ENCODE data around the gene DELE1.

The DELE1 gene, protein sequence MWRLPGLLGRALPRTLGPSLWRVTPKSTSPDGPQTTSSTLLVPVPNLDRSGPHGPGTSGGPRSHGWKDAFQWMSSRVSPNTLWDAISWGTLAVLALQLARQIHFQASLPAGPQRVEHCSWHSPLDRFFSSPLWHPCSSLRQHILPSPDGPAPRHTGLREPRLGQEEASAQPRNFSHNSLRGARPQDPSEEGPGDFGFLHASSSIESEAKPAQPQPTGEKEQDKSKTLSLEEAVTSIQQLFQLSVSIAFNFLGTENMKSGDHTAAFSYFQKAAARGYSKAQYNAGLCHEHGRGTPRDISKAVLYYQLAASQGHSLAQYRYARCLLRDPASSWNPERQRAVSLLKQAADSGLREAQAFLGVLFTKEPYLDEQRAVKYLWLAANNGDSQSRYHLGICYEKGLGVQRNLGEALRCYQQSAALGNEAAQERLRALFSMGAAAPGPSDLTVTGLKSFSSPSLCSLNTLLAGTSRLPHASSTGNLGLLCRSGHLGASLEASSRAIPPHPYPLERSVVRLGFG

DNA sequence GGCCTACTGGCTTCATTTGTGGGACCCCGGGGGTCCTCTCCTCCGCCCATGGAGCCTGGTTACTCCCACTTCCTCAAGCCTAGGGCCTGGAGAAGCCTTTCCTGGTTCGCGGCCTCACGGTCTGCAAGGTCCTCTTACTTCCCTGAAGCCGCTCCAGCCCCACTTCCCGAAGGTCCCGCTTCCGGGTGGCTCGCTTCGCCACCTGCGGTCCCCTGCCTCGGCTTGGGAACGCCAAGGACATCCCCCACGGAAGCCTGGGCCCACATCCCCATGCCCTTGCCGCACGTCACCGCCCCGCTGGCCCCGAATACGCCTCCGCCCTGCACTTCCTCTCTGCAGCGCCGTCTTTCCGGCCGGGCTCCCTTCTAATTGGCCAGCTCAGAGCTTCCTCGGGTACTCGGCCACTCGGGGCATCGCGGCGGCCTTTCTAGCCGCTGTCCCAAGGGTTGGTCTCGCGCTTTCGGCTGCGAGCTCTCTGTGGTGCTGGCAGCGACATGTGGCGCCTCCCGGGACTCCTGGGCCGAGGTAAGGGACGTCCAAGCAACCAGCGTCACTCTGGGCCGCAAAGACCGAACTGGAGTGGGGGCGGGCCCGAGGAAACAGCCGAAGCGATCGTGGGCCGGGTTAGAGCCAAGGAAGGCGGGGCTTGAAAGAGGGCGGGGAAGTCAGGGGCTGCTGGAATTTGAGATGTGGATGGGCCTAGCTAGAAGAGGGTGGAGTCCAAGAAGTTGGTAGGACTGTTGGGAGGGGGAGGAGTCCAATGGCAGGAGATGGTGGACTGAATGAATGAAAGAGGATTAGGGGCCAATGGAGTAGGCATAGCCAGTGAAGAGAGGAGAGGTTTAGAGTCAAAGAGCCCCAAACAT is at the start of gene DELE1:
Gene DELE1 (plus strand): TSS at position 424 of the 866 bp plus-strand sequence. CDS start 71 bp downstream, at position 495.
- in situ Hi-C loops (cut with MboI; ENCODE audit: low sequenced_read_pairs): no loop called here

DNA sequence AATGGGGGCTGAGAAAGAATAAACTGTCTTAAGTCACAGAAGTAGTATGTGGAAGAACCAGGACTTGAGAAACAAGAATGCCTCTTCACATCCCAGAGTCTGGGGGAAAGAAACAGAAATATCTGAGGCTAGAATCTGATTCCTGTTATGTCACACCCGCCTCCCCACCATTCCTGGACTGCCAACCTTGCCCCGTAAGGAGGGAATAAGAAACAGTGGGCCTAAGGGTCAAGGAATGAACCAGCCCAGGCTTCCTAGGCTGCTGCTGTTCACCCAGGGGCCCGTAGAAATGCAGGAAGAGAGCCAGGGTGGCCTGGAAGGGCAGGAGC is 49.8 kb upstream of the DELE1 start:
- in situ Hi-C loops (cut with MboI; ENCODE audit: low sequenced_read_pairs): no loop called here

DNA sequence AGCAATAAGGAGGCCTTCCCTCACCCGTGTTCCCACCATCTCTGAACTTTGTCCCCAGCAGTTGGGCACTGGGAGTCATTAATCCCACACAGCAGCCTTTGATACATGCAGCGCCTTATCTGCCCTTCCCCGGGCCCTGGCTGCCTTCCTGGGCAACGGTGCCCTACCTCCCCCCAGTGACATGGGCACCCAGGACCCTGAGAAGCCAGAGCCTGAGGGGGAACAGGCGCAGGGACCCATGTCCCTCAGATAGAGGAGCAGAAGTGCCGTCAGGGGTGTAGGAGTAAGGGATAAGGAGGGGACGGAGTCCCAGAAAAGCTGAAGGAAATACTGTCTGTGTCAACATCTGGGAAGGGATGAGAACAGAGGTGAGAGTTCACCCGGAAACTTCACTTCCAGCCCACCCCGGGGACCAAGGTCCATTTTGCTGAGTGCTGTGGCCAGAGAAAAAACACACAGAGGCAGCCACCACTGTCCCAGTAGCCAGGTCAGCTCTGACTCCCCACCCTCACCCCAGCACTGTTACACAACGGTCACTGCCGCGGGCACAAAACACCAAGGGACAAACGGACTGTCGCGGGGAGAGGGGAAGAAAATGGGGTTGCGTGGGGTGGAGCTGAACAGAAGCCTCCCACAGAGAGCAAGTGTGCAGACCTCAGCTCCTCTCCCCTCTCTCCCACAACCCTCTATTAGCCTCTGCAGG is 49.3 kb upstream of the DELE1 start:
- in situ Hi-C loops (cut with MboI; ENCODE audit: low sequenced_read_pairs): no loop called here

DNA sequence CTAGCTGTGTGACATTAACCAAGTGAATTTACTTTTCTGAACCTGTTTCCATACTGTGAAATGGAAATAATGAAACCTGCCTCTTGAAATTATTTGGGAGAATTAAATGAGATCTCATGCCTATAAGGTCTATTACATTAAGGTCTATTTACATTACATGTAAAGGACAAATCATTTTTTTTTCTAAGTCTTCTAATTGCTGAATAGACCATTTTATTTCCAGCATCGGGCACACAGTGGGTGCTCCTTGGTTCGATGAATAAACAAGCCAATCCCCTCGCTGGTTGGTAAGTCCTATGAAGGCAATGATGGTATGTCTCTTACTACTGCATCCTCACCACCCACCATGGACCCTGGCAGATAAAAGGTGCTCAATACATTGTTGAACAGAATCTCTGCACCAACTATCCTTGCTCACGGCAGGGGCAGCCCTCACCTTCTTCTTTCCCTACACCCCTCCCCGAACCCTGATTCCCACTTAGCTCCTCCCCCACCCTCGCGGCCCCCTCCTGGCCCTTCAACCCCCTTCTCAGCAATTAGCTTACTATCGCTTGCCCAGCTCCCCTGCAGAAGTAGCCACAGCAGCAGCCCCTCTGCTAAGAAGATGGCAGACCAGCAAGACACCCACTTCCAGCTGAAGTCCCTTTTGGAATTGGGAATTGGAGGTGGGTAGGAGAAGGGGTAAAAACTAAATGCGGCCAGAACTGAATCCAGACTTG is 48.5 kb upstream of the DELE1 start:
- in situ Hi-C loops (cut with MboI; ENCODE audit: low sequenced_read_pairs): no loop called here

DNA sequence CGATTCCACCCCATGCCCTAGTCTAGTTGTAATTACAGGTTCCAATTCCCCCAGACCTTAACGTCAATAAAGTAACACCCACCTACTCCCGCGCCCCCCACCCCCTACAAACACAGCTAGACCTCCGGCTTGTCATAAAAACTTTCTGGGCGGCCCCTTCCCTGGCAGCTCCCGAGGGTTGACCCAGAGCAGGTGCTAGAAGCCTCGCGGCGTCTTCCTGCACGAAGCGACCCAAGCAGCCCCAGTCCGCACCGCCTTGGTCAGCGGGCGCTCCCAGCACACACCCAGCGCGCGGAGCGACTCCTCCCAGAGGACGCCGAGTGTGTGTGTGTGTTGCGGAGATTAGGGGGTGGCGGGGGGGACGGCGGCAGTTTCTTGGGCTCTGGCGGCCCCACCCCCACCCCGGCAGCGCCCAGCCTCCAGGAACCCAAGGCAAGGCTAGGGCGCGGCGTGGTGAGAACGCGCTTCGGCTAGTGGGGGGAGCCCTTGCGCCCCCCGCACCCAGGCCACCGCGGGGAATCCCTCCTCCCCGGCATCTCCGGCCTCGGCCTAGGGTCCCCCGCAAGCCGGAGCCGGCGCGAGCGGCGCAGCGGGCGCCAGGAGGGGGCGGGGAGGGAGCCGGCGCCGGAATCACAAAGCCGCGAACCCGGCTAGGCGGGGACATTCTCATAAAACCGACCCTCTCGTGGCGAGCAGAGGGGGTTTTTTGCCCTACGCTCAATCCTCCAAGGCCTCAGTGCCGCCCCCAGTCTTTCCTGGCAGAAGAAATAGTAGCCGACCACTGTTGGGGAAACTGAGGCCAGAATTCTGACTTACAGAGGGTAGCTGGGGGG is 47.7 kb upstream of the DELE1 start:
- in situ Hi-C loops (cut with MboI; ENCODE audit: low sequenced_read_pairs): no loop called here

DNA sequence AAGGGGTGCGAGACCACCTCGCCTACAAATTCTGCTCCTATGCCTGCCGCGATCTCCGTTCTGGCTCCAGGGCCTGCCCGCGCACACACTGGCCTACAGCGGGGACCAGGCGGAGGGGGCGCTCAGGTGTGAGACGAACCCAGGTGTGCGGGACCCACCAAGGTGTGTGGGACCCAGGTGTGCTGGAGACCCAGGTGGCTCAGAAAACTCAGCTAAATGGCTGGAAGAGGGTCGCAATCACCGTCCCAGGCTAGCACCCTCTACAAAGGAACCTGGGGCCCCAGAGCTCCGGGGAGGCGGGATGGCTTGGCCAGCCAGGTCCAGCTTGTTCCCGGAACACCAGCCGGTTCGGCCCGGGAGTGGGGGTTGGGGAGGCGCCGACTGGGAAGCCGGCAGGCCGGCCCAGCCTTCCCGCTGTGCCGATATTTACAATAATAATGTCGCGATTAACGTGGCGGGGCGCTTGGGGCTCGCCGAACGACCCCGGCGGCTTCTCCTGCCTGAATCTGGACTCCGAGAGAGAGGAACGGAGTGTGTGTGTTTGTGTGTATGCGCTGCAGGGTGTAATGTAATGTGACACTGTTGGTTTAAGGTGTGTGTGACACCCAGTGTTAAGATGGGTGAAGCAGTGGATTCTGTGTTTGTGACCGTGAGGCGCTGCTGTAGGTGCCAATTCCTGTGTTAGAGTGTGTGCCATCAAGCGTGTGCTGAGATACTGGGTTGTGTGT is 46.9 kb upstream of the DELE1 start:
- in situ Hi-C loops (cut with MboI; ENCODE audit: low sequenced_read_pairs): no loop called here

DNA sequence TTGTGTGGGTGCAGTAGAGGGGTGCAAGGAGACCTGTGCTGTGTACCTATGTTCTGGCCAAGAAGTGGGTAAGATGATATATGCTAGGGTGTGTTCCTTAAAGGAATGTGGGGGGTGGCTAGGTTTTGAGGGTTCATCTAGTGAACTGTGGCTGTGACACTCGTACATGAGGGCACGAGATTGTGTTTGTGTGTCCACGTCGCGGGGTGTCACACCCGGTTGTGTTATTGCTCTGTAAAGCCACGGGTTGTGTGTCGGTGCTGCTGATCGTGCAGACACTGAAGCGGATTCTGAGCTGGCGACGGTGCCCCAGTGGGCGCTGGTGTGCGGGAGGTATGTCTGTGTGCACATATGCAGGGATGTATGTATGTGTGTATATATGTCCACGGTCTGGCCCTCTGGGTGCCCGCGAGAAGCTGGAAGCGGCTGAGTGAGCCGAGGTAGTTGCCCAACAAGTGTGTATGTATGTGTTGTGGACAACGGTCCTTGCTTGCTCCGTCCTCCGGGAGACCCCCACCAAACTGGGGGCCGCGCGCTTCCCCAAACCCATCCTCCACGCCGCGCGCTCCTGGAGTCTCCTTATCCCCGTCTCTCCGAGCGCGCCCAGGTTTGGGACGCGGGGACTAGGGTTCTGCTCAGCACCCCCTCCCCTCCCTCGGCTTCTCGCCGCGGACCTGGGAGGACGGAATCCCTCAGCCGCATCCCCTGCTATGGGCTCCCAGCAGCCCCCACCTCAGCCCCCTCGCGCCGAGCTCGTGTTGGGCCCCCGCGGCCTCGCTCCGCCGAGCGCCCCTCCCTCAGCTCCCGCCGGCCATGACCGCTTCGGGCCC is 46.1 kb upstream of the DELE1 start:
- in situ Hi-C loops (cut with MboI; ENCODE audit: low sequenced_read_pairs): no loop called here

DNA sequence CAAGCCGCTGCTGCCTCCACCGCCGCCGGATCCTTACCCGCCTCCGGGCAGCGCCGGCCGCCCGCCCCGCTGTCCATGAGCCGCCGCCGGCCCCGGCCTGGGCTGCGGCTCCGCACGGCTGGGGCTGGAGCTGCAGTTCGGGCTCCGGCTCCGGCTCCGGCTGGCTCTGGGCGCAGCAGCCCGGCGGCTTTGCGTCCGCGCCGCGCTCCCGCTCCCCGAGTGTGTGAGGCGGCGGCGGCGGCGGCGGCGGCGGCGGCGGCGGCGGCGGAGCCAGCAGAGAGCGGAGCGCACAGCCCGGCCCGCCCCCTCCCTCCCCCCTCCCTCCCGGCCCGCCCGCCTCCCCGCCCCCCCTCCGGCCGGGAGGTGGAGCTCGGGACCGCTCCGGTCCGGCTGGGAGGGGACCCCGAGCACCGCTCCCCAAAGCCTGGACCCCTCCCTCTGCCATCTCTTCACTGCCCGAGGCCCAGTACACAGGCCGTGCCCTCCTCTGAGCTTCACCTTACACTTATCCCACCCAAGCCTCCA is 45.4 kb upstream of the DELE1 start, which contains the start of gene PCDH1:
Gene PCDH1 (minus strand): TSS at position 225 of the 525 bp plus-strand sequence. CDS start 148 bp downstream, at position 77.
- in situ Hi-C loops (cut with MboI; ENCODE audit: low sequenced_read_pairs): no loop called here

DNA sequence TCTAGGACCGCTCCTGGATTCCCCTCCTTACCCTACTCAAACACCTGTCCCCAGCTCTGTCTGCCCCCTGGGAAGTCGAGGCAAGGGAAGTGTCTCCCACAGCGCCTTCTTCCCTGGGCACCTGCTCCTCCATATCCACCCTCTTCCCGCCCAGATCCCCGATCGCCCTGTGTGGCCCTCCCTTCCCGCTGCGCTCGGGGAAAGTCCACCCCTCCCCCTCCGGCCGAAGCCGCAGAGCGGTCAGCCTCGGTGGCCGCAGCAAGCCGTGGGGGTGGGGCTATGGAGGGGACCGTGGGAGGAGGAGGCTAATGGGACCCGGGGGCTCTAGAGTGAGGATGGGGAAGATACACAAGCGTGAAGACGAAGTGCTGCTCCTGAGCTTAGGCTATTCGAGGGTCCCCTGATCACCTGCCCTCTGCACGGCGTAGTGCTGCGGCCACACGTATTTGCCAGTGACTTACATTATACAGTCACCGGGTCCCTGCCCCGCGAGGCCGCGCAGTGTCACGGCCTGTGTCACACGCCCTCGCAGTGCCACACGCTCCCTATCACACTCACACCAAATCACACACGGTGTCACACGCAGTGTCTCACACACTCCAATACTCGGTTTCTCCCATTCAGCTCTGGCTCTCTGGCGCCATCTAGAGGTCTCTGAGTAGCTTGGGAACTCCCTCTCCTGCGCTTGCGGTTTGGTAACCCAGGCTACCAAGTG is 44.8 kb upstream of the DELE1 start:
- in situ Hi-C loops (cut with MboI; ENCODE audit: low sequenced_read_pairs): no loop called here

DNA sequence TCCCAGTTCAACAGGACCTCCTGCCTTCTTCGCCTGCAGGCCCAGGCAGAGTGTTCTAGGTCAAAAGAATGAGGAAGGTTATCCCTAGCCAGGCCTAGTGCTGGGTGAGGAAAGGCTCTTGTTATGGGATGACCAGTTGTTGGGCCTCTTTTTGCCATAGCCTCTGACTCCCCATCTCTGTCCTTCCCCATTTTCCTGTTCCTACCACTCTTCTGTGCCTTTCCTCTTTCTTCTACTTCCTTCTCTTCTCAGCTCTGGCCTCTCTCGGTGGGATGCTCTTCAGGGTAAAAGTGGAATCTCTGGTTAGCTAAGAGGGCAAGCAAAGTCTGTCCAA is 44.3 kb upstream of the DELE1 start:
- in situ Hi-C loops (cut with MboI; ENCODE audit: low sequenced_read_pairs): no loop called here

DNA sequence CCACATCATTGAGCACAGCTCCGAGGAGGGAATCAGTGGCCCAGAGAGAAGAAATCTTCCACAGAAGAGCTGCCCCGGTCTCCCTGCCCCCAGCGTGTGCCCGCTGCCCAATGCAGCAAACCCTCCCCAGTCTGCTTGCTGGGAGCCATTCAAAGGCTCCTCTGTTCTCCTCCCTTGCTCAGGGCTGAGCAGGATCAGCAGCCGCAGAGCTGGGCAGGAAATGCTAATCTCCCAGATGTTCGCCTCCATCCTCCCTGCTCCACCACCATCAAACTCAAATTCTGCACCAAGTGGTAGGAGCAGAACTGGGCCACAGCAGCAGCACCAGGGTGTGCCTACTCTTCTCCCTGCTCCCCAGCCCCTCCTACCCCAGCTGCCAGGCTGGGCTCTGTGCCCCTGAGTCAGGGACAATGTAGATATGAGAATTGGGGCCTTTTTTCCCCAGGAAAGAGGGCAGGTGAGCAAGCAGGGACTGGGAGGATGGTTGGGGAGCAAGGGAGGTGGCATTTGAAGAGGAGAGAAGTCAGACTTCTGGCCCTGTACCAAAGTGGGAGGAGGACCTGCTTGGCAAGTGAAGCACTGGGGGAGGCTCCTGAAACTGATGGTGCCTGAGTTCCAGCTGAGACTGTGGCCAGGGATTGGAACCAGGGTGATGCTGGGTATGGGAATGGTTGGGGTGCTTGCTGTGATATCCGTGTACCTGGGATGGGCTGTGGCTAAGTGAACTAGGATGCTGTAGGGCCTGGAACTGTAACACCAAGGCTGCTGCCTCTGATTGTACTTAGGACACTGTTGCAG is 43.5 kb upstream of the DELE1 start:
- in situ Hi-C loops (cut with MboI; ENCODE audit: low sequenced_read_pairs): no loop called here

DNA sequence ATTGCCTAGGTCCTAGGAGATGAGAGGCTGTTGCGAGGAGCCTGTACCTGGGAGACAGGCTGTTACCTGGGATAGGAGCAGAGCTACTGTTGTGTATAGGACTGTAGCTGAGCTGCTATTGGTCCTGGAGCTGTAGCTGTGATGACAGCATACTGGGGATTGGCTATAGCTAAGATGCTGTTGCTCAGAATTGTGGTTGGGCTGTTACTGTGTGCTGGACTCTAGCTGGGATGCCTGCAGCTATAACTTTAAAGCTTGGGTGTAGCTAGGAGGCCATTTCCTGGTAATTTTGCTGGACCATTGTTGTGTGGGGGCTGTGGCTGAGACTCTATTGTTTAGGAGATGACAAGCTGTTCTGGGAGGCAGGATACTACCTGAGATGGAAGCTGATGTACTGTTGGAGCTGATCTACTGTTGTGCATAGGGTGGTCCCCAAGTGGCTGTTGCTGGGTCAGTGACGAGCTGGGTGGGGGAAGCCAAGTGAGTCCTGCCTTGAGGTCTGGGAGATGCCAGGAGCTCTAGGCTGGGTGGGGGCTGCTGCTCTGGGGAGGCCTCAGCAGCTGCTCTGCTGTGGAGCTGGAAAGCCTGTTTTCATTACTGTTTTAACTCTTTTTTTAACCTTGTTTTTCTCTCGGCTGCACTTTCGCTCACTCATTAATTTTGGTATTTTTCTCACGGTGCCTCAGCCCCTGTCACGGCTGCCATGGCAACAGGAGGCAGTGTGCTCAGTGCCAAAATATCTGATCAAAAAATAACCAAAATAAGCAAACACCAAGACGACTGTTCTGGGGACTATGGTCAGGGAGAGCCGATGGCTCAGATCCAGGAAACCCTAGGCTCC is 42.5 kb upstream of the DELE1 start:
- in situ Hi-C loops (cut with MboI; ENCODE audit: low sequenced_read_pairs): no loop called here

DNA sequence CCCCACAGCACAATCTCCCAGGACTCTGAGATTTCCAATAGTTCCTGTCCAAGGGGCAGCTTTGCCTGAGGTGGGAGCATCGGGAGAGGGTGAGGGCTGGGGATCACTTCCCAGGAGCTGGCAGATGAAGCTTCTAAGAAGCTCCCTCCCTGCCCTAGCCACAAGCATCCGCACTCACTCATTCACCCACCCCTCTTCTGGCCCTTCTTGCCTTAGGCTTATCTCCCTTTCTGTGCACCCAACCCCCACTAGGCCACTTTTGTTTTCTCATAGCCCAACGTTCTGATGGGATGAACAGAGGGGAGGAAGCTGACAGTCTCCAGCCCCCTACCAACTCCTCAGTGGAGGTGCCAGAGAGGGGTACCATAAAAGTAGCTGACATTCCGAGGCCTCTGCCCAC is 41.8 kb upstream of the DELE1 start:
- in situ Hi-C loops (cut with MboI; ENCODE audit: low sequenced_read_pairs): no loop called here

DNA sequence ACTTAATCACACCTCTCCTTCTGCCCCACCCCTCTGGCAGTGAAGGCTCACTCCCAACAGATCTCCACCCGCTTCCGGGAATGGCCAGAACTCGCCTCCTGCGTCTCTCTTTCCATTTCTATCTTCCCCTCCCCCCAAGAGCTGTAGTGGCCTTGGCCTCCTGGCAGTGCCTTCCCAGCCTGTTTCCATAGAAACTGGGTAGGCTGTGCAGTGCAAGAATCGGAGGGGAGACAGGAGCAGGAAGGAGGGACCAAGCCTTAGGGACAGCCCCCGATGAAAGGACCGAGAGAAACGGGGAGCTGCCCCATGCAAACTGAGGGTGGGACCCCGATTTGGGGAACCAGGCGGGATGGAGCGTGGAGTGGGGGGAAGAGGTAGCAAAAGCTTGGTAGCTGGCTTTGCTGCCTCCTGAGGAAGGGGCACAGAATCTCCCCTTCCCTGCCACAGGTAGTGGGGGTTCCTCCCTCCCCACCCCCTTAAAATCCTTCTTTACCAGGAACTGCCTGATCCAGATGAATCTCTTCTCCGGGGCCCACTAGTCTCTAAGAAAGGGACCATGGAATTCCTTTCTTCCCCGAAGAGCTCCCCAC is 41.0 kb upstream of the DELE1 start:
- in situ Hi-C loops (cut with MboI; ENCODE audit: low sequenced_read_pairs): no loop called here

DNA sequence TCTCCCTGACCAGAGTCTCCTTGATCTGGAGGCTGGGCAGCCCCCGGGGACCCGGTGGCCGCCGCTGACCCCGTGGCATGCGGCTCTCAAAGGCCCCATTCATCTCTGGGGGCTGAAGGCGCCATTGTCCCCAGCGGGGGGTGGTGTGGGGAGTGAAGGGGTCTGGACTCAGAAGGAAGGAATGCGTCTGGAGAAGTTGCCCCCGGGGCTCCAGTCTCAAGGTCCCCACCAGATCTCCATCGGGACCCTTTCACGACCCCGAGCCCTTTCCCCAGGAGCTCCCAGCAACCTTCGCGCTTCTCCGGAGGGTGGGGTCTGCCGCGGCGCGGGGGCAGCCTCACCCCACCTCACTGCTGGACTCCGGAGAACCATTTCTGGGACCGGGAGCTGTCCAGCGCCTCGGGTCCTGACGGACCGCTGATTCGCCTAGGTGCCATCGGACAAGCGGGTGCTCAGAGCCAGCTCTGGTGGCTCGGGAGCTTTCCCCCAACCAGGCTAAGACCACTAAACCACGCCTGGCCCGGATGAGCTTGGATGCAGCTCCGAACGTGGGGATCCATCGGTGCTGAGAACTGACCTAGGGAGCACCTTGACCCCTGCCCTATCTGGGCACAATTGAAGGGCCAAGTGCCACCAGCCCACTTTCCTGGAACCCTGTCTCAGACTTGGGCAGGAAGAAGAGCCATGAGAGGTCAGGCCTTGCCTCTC is 40.3 kb upstream of the DELE1 start:
- in situ Hi-C loops (cut with MboI; ENCODE audit: low sequenced_read_pairs): no loop called here
